Natural killer cell treated with Interleukin-12 subunit alpha and Interleukin-12 subunit beta and Interleukin-15 and Interleukin-18, amount 100 ng/mL, for 72 hours (primary cell): ENCODE measurements around the gene MORN3. TPM values are rescaled to one million over a fixed set of nuclear protein-coding genes. Genes with fewer than 3 reads are reported as not detected.

Source experiments
- ATAC-seq, 2 donors: fragments of 150-1000 bp; cut with Tn5 transposase in 1 of 2; sonication (Bioruptor Pico), chemical (Tn5 transposase) in 1 of 2; 2 replicates each; pipeline ENCODE4 v1.10.0; 2021
- DNase-seq: peaks from one replicate; pipeline ENCODE4 v3.0.0; 2022; ENCODE audit warnings: low spot score
- H3K27ac Mint-ChIP-seq, 2 donors: 1 replicate in 1 of 2; 2 replicates in 1 of 2; pipeline ENCODE4 v1.8.0; 2022; ENCODE audit warnings: mixed read lengths in 2 of 2, mild to moderate bottlenecking in 1 of 2, moderate library complexity in 1 of 2
- H3K27me3 Mint-ChIP-seq, 2 donors: 1 replicate in 1 of 2; 2 replicates in 1 of 2; pipeline ENCODE4 v1.8.0; 2022; ENCODE audit warnings: mixed read lengths in 2 of 2
- H3K36me3 Mint-ChIP-seq: one replicate; pipeline ENCODE4 v1.8.0; 2022; ENCODE audit warnings: mixed read lengths
- H3K4me1 Mint-ChIP-seq, 2 donors: 1 replicate in 1 of 2; 2 replicates in 1 of 2; pipeline ENCODE4 v1.8.0; 2022; ENCODE audit warnings: low read depth in 2 of 2, mixed read lengths in 2 of 2, mild to moderate bottlenecking in 1 of 2
- H3K4me3 Mint-ChIP-seq: one replicate; pipeline ENCODE4 v1.8.0; 2022; ENCODE audit warnings: mixed read lengths
- H3K9me3 Mint-ChIP-seq: 2 replicates; pipeline ENCODE4 v1.8.0; 2022; ENCODE audit warnings: mixed read lengths
- total RNA-seq, 2 donors: library from RNA; stranded (reverse); gene quantifications; one replicate each; pipeline ENCODE4 v1.2.3, GENCODE V29; 2022

The MORN3 gene
- total RNA-seq, 2 donors from 2014 or later = 0.17 to 0.43 TPM

- H3K4me3 Mint-ChIP-seq = no peak overlapping the region
- H3K27me3 Mint-ChIP-seq = no peaks in the 10 kb centered on the region
- no peaks in the 10 kb centered on the region for H3K9me3 Mint-ChIP-seq
- no peak for DNase-seq
- H3K4me1 Mint-ChIP-seq = peaks cover 8 to 14% of the 10 kb centered on the region in 2 donors
- ATAC-seq = no peak
- no peak overlapping the region for H3K27ac Mint-ChIP-seq
- H3K36me3 Mint-ChIP-seq = no peaks in the 10 kb centered on the region
Observed at GRCh38 chr12:121618659-121619233, 50.7 kb downstream of the MORN3 start.

- peak overlapping the region; percentile 7 for H3K4me3 Mint-ChIP-seq
- H3K9me3 Mint-ChIP-seq = no peaks in the 10 kb centered on the region
- peak; percentile 83 to 87 for ATAC-seq
- H3K27ac Mint-ChIP-seq = peak overlapping the region; percentile 34 to 61
- no peaks in the 10 kb centered on the region for H3K36me3 Mint-ChIP-seq
- H3K4me1 Mint-ChIP-seq = peaks cover 8 to 16% of the 10 kb centered on the region in 2 donors
- H3K27me3 Mint-ChIP-seq = no peaks in the 10 kb centered on the region
- DNase-seq = no peak
Observed at GRCh38 chr12:121614872-121615467, 54.5 kb downstream of the MORN3 start.

DNA sequence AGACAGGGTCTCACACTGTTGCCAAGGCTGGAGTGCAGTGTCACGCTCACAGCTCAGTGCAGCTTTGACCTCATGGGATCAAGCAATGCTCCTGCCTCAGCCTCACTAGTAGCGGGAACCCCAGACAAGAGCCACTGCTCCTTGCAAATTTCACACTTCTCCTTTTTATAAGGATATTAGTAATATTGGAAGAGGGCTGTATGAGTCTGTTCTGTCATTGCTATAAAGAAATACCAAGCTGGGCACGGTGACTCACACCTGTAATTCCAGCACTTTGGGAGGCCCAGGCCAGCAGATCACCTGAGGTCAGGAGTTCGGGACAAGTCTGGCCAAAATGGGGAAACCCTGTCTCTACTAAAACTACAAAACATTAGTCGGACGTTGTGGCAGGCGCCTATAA is 56.0 kb downstream of the MORN3 start:
- Mint-ChIP-seq H3K27me3 (no peaks in the 10 kb centered on the region), H3K4me1 (peaks cover 10 to 18% of the 10 kb centered on the region in 2 donors), H3K4me3 (no peak overlapping the region), H3K27ac (no peak overlapping the region), H3K9me3 (no peaks in the 10 kb centered on the region), H3K36me3 (no peaks in the 10 kb centered on the region)
- DNase-seq (no peak), ATAC-seq (no peak)

- no peaks in the 10 kb centered on the region for H3K27me3 Mint-ChIP-seq
- ATAC-seq (peak in 1 of 2 donors; percentile 54), DNase-seq (no peak)
- peak overlapping the region in 1 of 2 donors; percentile 61 for H3K27ac Mint-ChIP-seq
- H3K4me1 Mint-ChIP-seq = peaks cover 12 to 19% of the 10 kb centered on the region in 2 donors
- H3K9me3 Mint-ChIP-seq = no peaks in the 10 kb centered on the region
- no peak overlapping the region for H3K4me3 Mint-ChIP-seq
- H3K36me3 Mint-ChIP-seq = no peaks in the 10 kb centered on the region
Observed at GRCh38 chr12:121611306-121611705, 58.1 kb downstream of the MORN3 start.

- Mint-ChIP-seq H3K27ac (peak overlapping the region in 1 of 2 donors; percentile 61), H3K4me1 (peaks cover 12 to 19% of the 10 kb centered on the region in 2 donors), H3K27me3 (no peaks in the 10 kb centered on the region), H3K4me3 (no peak overlapping the region), H3K9me3 (no peaks in the 10 kb centered on the region), H3K36me3 (no peaks in the 10 kb centered on the region)
- DNase-seq (no peak), ATAC-seq (no peak)
Observed at GRCh38 chr12:121610239-121611149, 59.0 kb downstream of the MORN3 start.

- H3K27me3 Mint-ChIP-seq = no peaks in the 10 kb centered on the region
- ATAC-seq (no peak), DNase-seq (no peak)
- H3K27ac Mint-ChIP-seq = no peak overlapping the region
- no peaks in the 10 kb centered on the region for H3K9me3 Mint-ChIP-seq
- H3K36me3 Mint-ChIP-seq = no peaks in the 10 kb centered on the region
- peaks cover 4 to 10% of the 10 kb centered on the region in 2 donors for H3K4me1 Mint-ChIP-seq
- no peak overlapping the region for H3K4me3 Mint-ChIP-seq
Observed at GRCh38 chr12:121608301-121608700, 61.2 kb downstream of the MORN3 start.

- no peaks in the 10 kb centered on the region for H3K27me3 Mint-ChIP-seq
- no peak for ATAC-seq
- H3K4me3 Mint-ChIP-seq = no peak overlapping the region
- H3K9me3 Mint-ChIP-seq = no peaks in the 10 kb centered on the region
- no peak for DNase-seq
- no peak overlapping the region for H3K27ac Mint-ChIP-seq
- H3K4me1 Mint-ChIP-seq = peaks cover 3 to 4% of the 10 kb centered on the region in 2 donors
- H3K36me3 Mint-ChIP-seq = no peaks in the 10 kb centered on the region
Observed at GRCh38 chr12:121603581-121603980, 65.9 kb downstream of the MORN3 start.

- no peaks in the 10 kb centered on the region for H3K9me3 Mint-ChIP-seq
- peaks cover 0 to 2% of the 10 kb centered on the region in 2 donors for H3K4me1 Mint-ChIP-seq
- no peaks in the 10 kb centered on the region for H3K36me3 Mint-ChIP-seq
- DNase-seq (no peak), ATAC-seq (no peak)
- no peak overlapping the region for H3K27ac Mint-ChIP-seq
- no peak overlapping the region for H3K4me3 Mint-ChIP-seq
- no peaks in the 10 kb centered on the region for H3K27me3 Mint-ChIP-seq
Observed at GRCh38 chr12:121602766-121603165, 66.7 kb downstream of the MORN3 start.

DNA sequence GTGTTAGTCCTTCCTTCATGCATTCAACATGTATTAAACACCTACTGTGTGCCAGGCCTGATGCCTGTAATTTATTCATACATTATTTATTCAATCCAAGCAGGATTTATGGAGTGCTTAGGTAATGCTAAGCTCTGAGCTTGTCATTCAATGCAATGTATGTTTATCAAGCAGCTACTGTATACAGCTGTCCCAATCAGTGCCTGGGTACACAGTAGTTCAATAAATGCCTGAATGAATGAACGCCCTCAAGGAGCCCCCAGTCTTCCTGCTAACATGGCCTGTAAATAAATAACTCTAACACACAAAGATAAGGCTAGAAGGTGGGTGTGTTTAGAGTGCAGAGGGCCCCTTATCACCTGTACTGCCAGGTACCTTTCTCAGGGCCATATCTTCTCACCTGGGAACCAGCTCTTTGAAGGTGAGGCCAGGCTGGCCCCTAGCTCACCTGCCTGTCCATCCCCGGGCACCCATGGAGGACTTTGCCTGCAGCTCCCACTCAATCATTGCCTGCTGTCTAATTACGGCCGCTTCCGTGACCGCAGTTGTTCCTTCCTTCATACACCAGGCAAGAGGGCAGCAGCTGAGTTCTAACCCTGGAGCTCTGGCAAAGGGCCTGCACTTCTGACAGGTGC is 68.6 kb downstream of the MORN3 start:
- Mint-ChIP-seq H3K36me3 (no peaks in the 10 kb centered on the region), H3K27me3 (no peaks in the 10 kb centered on the region), H3K27ac (no peak overlapping the region), H3K9me3 (no peaks in the 10 kb centered on the region), H3K4me1 (peaks cover 0 to 2% of the 10 kb centered on the region in 2 donors), H3K4me3 (no peak overlapping the region)
- DNase-seq = no peak
- no peak for ATAC-seq

Other genes starting within 250 kb of the MORN3 start
- 10 to 100 TPM; 35.9 to 60.1 TPM for gene KDM2B, start 88.6 kb downstream of the MORN3 start, total RNA-seq
- gene ORAI1, start 43.1 kb downstream of the MORN3 start, total RNA-seq = 10 to 100 TPM; 40.5 to 43.9 TPM
- gene TMEM120B, start 43.1 kb upstream of the MORN3 start, total RNA-seq = 10 to 100 TPM in 1 of 2 donors, 1 to 10 TPM in 1; 9.7 to 25.9 TPM
- 10 to 100 TPM; 76.1 to 78.0 TPM for gene RHOF, start 124.0 kb upstream of the MORN3 start, total RNA-seq
- gene SETD1B, start 134.4 kb upstream of the MORN3 start, total RNA-seq = 10 to 100 TPM; 27.1 to 40.8 TPM
- gene HPD, start 189.2 kb upstream of the MORN3 start, total RNA-seq = not detected
- 10 to 100 TPM; 56.0 to 61.3 TPM for gene PSMD9, start 219.1 kb upstream of the MORN3 start, total RNA-seq
- gene CFAP251, start 248.9 kb upstream of the MORN3 start, total RNA-seq = 1 to 10 TPM; 2.0 to 2.9 TPM